ENCODE results near the gene SAT2.

Gene SAT2

GRCh38 chr17:7579001-7579833 is 48.4 kb downstream of the SAT2 start, which contains the start of gene CD68 (continued):
- TF ChIP-seq ZFP69B (tag by site-specific recombination; IDR thresholded peaks at IDR 0.05) (0 out of 2 replicates have a peak, but pooled peaks have one; percentile 21), REPIN1 (tag by site-specific recombination; IDR thresholded peaks at IDR 0.05; ENCODE audit: low read depth) (no peak), SETDB1 (IDR thresholded peaks at IDR 0.05; ENCODE audit: insufficient read length, low read length) (no peak), ZNF416 (tag by site-specific recombination; IDR thresholded peaks at IDR 0.05) (no peak), ZNF670 (tag by site-specific recombination; IDR thresholded peaks at IDR 0.05; ENCODE audit: low read depth) (no peak), ZNF48 (tag by site-specific recombination; IDR thresholded peaks at IDR 0.05) (no peak), ZNF837 (tag by site-specific recombination; IDR thresholded peaks at IDR 0.05) (no peak), ZNF514 (tag by site-specific recombination; IDR thresholded peaks at IDR 0.05) (no peak), ZNF747 (tag by site-specific recombination; IDR thresholded peaks at IDR 0.05) (no peak), ZNF433 (tag by site-specific recombination; IDR thresholded peaks at IDR 0.05; ENCODE audit: low read depth) (no peak), HOXA7 (CRISPR knock-in tag; IDR thresholded peaks at IDR 0.05; ENCODE audit: borderline replicate concordance) (no peak), PRDM1 (tag by site-specific recombination; IDR thresholded peaks at IDR 0.05) (peak; percentile 91), ZNF148 (tag by site-specific recombination; IDR thresholded peaks at IDR 0.05; ENCODE audit: borderline replicate concordance) (no peak), ZNF37A (tag by site-specific recombination; IDR thresholded peaks at IDR 0.05) (no peak), SP2 (tag by site-specific recombination; IDR thresholded peaks at IDR 0.05) (peak; percentile 58), ZNF121 (tag by site-specific recombination; IDR thresholded peaks at IDR 0.05) (no peak), ZNF518A (tag by site-specific recombination; conservative IDR thresholded peaks at IDR 0.05; ENCODE audit: low read depth) (0 out of 2 replicates have a peak, but pooled peaks have one; percentile 30), SCRT1 (tag by site-specific recombination; IDR thresholded peaks at IDR 0.05; ENCODE audit: borderline replicate concordance) (peak; percentile 45; the same call in 1 of the 2 replicates), IKZF3 (tag by site-specific recombination; IDR thresholded peaks at IDR 0.05) (peak; percentile 84), SCRT2 (tag by site-specific recombination; IDR thresholded peaks at IDR 0.05) (peak; percentile 96), KLF17 (tag by site-specific recombination; IDR thresholded peaks at IDR 0.05) (0 out of 2 replicates have a peak, but pooled peaks have one; percentile 78), ZNF645 (tag by site-specific recombination; IDR thresholded peaks at IDR 0.05) (no peak), ZFP3 (tag by site-specific recombination; IDR thresholded peaks at IDR 0.05; ENCODE audit: low read depth) (no peak), FEZF1 (tag by site-specific recombination; IDR thresholded peaks at IDR 0.05) (no peak), ZNF157 (tag by site-specific recombination; IDR thresholded peaks at IDR 0.05) (no peak), ZNF311 (tag by site-specific recombination; IDR thresholded peaks at IDR 0.05; ENCODE audit: borderline replicate concordance) (no peak), KLF16 (tag by site-specific recombination; IDR thresholded peaks at IDR 0.05) (0 out of 2 replicates have a peak, but pooled peaks have one; percentile 10), ZNF423 (tag by site-specific recombination; IDR thresholded peaks at IDR 0.05) (no peak; the same call in 1 of the 2 replicates), ZNF223 (tag by site-specific recombination; IDR thresholded peaks at IDR 0.05) (no peak), TCF7L2 (IDR thresholded peaks at IDR 0.05; ENCODE audit: borderline replicate concordance, low read depth, low read length) (no peak), ZBTB48 (tag by site-specific recombination; IDR thresholded peaks at IDR 0.05) (peak; percentile 96), ZNF701 (tag by site-specific recombination; IDR thresholded peaks at IDR 0.05) (no peak)
